GM12875 (cell line): ENCODE measurements around the gene NCOA1.
A peak's percentile ranks its signal among the peaks of the same experiment; 100 is the strongest.
"Not testable (repeated sequence)": the region's sequence is repeated elsewhere in the genome, so short reads cannot be mapped to it uniquely, and the experiment has no call there.

Experiments
- H3K4me3 ChIP-seq: one replicate; pipeline ENCODE4 v1.5.1; 2011; ENCODE audit warnings: low read depth, low read length, control low read depth
- CTCF ChIP-seq: IDR thresholded peaks from 2 replicates; pipeline ENCODE4 v1.5.1; 2011; ENCODE audit warnings: low read depth, mild to moderate bottlenecking, control low read depth, inconsistent platforms, low read length, moderate library complexity, borderline replicate concordance; ENCODE audit not compliant: insufficient read depth

Gene NCOA1

GRCh38 chr2:24480245-24480644, 10.8 kb upstream of the NCOA1 start:
- H3K4me3 ChIP-seq, result no peak overlapping the region
- TF ChIP-seq CTCF, result no peak

GRCh38 chr2:24482251-24482971, 8.6 kb upstream of the NCOA1 start:
- TF ChIP-seq CTCF, result no peak
- H3K4me3 ChIP-seq, result no peak overlapping the region

GRCh38 chr2:24482972-24483300, 8.1 kb upstream of the NCOA1 start:
- no peak for TF ChIP-seq CTCF
- no peak overlapping the region for H3K4me3 ChIP-seq

GRCh38 chr2:24484677-24485076, 6.4 kb upstream of the NCOA1 start:
- H3K4me3 ChIP-seq, result not testable (repeated sequence)

- H3K4me3 ChIP-seq, result no peak overlapping the region
- no peak for TF ChIP-seq CTCF
Observed at GRCh38 chr2:24485197-24485596, 5.9 kb upstream of the NCOA1 start.

GRCh38 chr2:24486636-24487205, 4.3 kb upstream of the NCOA1 start:
- TF ChIP-seq CTCF, result no peak
- H3K4me3 ChIP-seq, result no peak overlapping the region

GRCh38 chr2:24489465-24490180, 1.4 kb upstream of the NCOA1 start:
- no peak for TF ChIP-seq CTCF
- peak overlapping the region; percentile 50 for H3K4me3 ChIP-seq
